GM06990 (cell line): ENCODE results near the gene SDK1.

Experiments used
- DNase-seq: peaks from one replicate; pipeline ENCODE4 v3.0.0-alpha.2; 2011; ENCODE audit not compliant: insufficient read length; ENCODE audit errors: extremely low read depth
- H3K27me3 ChIP-seq: replicated peaks from 2 replicates; pipeline ENCODE4 v1.6.0; 2011; ENCODE audit warnings: low read length; ENCODE audit not compliant: control insufficient read depth, insufficient read depth
- H3K36me3 ChIP-seq: 2 replicates; pipeline ENCODE4 v1.5.1; 2011; ENCODE audit warnings: low read length; ENCODE audit not compliant: control insufficient read depth, insufficient read depth
- H3K4me3 ChIP-seq: replicated peaks from 2 replicates; pipeline ENCODE4 v1.5.1; 2011; ENCODE audit warnings: low read depth, mild to moderate bottlenecking, control low read depth, low read length
- CTCF ChIP-seq: IDR thresholded peaks from 2 replicates; pipeline ENCODE4 v1.5.1; 2011; ENCODE audit warnings: low read length, control low read depth, mild to moderate bottlenecking, inconsistent platforms; ENCODE audit not compliant: insufficient read depth, poor library complexity, severe bottlenecking

SDK1 gene

GRCh38 chr7:3327655-3328054 lies 26.6 kb downstream of the SDK1 start:
- H3K4me3 ChIP-seq, result no peak overlapping the region
- no peaks in the 10 kb centered on the region for H3K36me3 ChIP-seq
- TF ChIP-seq CTCF, result no peak
- no peak for DNase-seq
- H3K27me3 ChIP-seq, result no peaks in the 10 kb centered on the region

- Histone ChIP-seq H3K27me3 (no peaks in the 10 kb centered on the region), H3K36me3 (no peaks in the 10 kb centered on the region), H3K4me3 (no peak overlapping the region)
- DNase-seq, result no peak
- no peak for TF ChIP-seq CTCF
These were observed 31.3 kb downstream of the SDK1 start for GRCh38 chr7:3332308-3332707.

- H3K27me3 ChIP-seq, result no peaks in the 10 kb centered on the region
These were observed 32.8 kb downstream of the SDK1 start for GRCh38 chr7:3333861-3334260.

GRCh38 chr7:3336042-3336665 lies 35.1 kb downstream of the SDK1 start:
- TF ChIP-seq CTCF, result no peak
- no peak for DNase-seq
- Histone ChIP-seq H3K36me3 (no peaks in the 10 kb centered on the region), H3K27me3 (no peaks in the 10 kb centered on the region), H3K4me3 (no peak overlapping the region)

More at GRCh38 chr7:3333861-3334260, 32.8 kb downstream of the SDK1 start:
- no peak overlapping the region for H3K4me3 ChIP-seq
- TF ChIP-seq CTCF, result no peak
- DNase-seq, result no peak
- H3K36me3 ChIP-seq, result no peaks in the 10 kb centered on the region

DNA sequence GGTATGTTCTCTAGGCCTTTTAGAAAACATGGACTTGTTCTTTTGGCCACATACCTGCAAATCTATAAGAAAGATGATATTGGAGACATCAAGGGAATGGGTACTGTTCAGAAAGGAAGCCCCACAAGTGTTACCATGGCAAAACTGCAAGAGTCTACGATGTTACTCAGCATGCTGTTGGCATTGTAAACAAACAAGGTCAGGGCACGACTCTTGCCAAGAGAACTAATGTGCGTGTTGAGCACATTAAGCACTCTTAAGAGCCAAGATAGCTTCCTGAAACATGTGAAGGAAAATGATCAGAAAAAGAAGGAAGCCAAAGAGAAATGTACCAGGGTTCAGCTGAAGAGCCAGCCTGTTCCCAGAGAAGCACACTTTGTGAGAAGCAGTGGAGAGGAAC lies 37.1 kb downstream of the SDK1 start:
- Histone ChIP-seq H3K27me3 (no peaks in the 10 kb centered on the region), H3K4me3 (no peak overlapping the region), H3K36me3 (no peaks in the 10 kb centered on the region)
- DNase-seq, result no peak
- TF ChIP-seq CTCF, result no peak
